HepG2 (cell line): Measurements from ENCODE around the gene FNDC3B. TPM values are rescaled to one million over a fixed set of nuclear protein-coding genes. Genes with fewer than 3 reads are reported as not detected.

Source experiments
- FUBP1 ChIP-seq: sonication (generic); formaldehyde crosslinking; IDR thresholded peaks from 2 replicates; pipeline ENCODE4 v1.5.1; 2020; ENCODE audit warnings: missing genetic modification reagents, mild to moderate bottlenecking, borderline replicate concordance
- MAX ChIP-seq: IDR thresholded peaks from 2 replicates; pipeline ENCODE4 v1.6.1; 2012; ENCODE audit warnings: inconsistent platforms
- MXD4 ChIP-seq: IDR thresholded peaks from 2 replicates; pipeline ENCODE4 v1.6.1; 2016; ENCODE audit warnings: mild to moderate bottlenecking, missing biosample characterization, missing genetic modification reagents
- MYC ChIP-seq: sonication (generic); formaldehyde crosslinking; IDR thresholded peaks from 2 replicates; pipeline ENCODE4 v1.9.0; 2021; ENCODE audit warnings: missing genetic modification reagents, borderline replicate concordance
- NONO ChIP-seq, 2 experiments: fragments of 450-650 bp in 1 of 2; sonication (generic) in 1 of 2; formaldehyde crosslinking in 1 of 2; IDR thresholded peaks in 1 of 2; conservative IDR thresholded peaks in 1 of 2; 2 replicates each; pipeline versions ENCODE4 v1.6.1 to v1.8.0; 2017 to 2022; ENCODE audit warnings: mild to moderate bottlenecking in 1 of 2, missing genetic modification reagents in 1 of 2, moderate library complexity in 1 of 2
- NRL ChIP-seq: sonication (generic); formaldehyde crosslinking; IDR thresholded peaks from 2 replicates; pipeline ENCODE4 v1.5.0; 2020; ENCODE audit warnings: missing genetic modification reagents, mild to moderate bottlenecking, moderate library complexity, borderline replicate concordance
- PATZ1 ChIP-seq: sonication (generic); formaldehyde crosslinking; IDR thresholded peaks from 2 replicates; pipeline ENCODE4 v1.4.0; 2020; ENCODE audit warnings: missing genetic modification reagents
- RBAK ChIP-seq: sonication (generic); formaldehyde crosslinking; IDR thresholded peaks from 2 replicates; pipeline ENCODE4 v1.5.1; 2020; ENCODE audit warnings: mild to moderate bottlenecking, missing genetic modification reagents
- RBM22 ChIP-seq: fragments of 200-400 bp; formaldehyde crosslinking; optimal IDR thresholded peaks from 2 replicates; pipeline ENCODE3; 2017; ENCODE audit warnings: mild to moderate bottlenecking, low read length, moderate library complexity
- SP140L ChIP-seq: sonication (generic); formaldehyde crosslinking; IDR thresholded peaks from 2 replicates; pipeline ENCODE4 v1.4.0; 2020; ENCODE audit warnings: missing genetic modification reagents, borderline replicate concordance
- SPEN ChIP-seq: sonication (generic); formaldehyde crosslinking; IDR thresholded peaks from 2 replicates; pipeline ENCODE4 v1.5.1; 2020; ENCODE audit warnings: low read depth, mild to moderate bottlenecking, missing genetic modification reagents
- SUZ12 ChIP-seq: fragments of 150-350 bp; IDR thresholded peaks from 2 replicates; pipeline ENCODE4 v1.6.1; 2014; ENCODE audit warnings: low read depth, low read length
- TBL1XR1 ChIP-seq: fragments of 150-350 bp; IDR thresholded peaks from 2 replicates; pipeline ENCODE4 v1.6.1; 2014; ENCODE audit warnings: borderline replicate concordance, low read length; ENCODE audit not compliant: partially characterized antibody
- TMF1 ChIP-seq: sonication (generic); formaldehyde crosslinking; IDR thresholded peaks from 2 replicates; pipeline ENCODE4 v1.8.1; 2022; ENCODE audit warnings: low read depth, missing genetic modification reagents
- ZNF629 ChIP-seq: sonication (generic); formaldehyde crosslinking; conservative IDR thresholded peaks from 2 replicates; pipeline ENCODE4 v1.5.0; 2020; ENCODE audit warnings: missing genetic modification reagents
- ZNF672 ChIP-seq: sonication (generic); formaldehyde crosslinking; IDR thresholded peaks from 2 replicates; pipeline ENCODE4 v1.8.1; 2022; ENCODE audit warnings: missing genetic modification reagents
- polyA plus RNA-seq, 8 experiments: library from polyadenylated mRNA; depleted of rRNA in 3 of 8; stranded (reverse) in 7 of 8; unstranded in 1 of 8; fragments of >200 nt; fragmentation: Illumina TruSeq in 4 of 8; extraction: Trizol in 4 of 8; gene quantifications; 2 replicates each; pipeline versions ENCODE4 v1.2.1 to v1.2.3, GENCODE V29; 2011 to 2016; ENCODE audit warnings: low read depth in 4 of 8, missing spikeins in 1 of 8, mixed read lengths in 1 of 8; ENCODE audit not compliant: insufficient read depth in 1 of 8
- total RNA-seq, 5 experiments: library from RNA; depleted of rRNA; stranded (reverse); fragments of >200 nt; fragmentation: Illumina TruSeq; extraction: Trizol; gene quantifications; 2 replicates each; pipeline ENCODE4 v1.2.3, GENCODE V29; 2016; ENCODE audit warnings: low read depth in 1 of 5
- TF ChIP-seq, protein P1 (sequence below): sonication (generic); formaldehyde crosslinking; IDR thresholded peaks from 2 replicates; pipeline ENCODE4 v1.4.0; 2020; ENCODE audit warnings: missing genetic modification reagents, mild to moderate bottlenecking, borderline replicate concordance
- TF ChIP-seq, protein P2 (sequence below): sonication (generic); formaldehyde crosslinking; IDR thresholded peaks from 2 replicates; pipeline ENCODE4 v1.5.0; 2020; ENCODE audit warnings: mild to moderate bottlenecking, missing genetic modification reagents

FNDC3B gene
- total and polyA plus RNA-seq, 2 of the 13 experiments (the other 11 are each of a cell fraction or from before 2014, with no cell fraction given) = 74.8 to 103 TPM

DNA sequence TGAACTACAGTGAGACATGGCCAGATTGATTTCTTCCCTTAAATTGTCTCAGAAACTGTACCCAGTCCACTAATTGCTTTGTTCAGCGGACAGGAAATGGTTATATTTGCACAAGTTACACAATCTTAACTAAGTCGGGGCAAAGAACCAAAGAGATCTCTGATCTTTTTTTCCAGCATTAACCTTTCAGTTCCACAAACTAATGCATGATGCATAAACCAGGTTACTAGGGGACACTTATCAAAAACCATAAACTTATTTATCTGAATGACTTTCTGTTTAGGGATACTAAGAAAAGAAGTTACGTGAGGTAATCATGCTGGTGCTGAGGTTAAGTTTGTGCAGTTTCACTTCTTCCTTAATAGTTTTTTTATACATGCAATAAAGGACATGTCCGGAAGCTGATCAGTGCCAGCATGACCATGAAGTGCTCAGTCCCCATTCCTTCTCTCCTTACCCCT lies 22.4 kb downstream of the FNDC3B start (continued):
- no peak for TF ChIP-seq SPEN
- no peak; the same call in 1 of the 2 replicates for TF ChIP-seq MXD4
- TF ChIP-seq ZNF672 (CRISPR knock-in tag) = no peak
- TF ChIP-seq TBL1XR1 = no peak
- TF ChIP-seq SUZ12 = no peak
- TF ChIP-seq RBM22 = peak; percentile 45
- TF ChIP-seq, protein P1, sequence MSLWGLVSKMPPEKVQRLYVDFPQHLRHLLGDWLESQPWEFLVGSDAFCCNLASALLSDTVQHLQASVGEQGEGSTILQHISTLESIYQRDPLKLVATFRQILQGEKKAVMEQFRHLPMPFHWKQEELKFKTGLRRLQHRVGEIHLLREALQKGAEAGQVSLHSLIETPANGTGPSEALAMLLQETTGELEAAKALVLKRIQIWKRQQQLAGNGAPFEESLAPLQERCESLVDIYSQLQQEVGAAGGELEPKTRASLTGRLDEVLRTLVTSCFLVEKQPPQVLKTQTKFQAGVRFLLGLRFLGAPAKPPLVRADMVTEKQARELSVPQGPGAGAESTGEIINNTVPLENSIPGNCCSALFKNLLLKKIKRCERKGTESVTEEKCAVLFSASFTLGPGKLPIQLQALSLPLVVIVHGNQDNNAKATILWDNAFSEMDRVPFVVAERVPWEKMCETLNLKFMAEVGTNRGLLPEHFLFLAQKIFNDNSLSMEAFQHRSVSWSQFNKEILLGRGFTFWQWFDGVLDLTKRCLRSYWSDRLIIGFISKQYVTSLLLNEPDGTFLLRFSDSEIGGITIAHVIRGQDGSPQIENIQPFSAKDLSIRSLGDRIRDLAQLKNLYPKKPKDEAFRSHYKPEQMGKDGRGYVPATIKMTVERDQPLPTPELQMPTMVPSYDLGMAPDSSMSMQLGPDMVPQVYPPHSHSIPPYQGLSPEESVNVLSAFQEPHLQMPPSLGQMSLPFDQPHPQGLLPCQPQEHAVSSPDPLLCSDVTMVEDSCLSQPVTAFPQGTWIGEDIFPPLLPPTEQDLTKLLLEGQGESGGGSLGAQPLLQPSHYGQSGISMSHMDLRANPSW (CRISPR knock-in tag) = no peak
- no peak for TF ChIP-seq NRL (CRISPR knock-in tag)
- no peak for TF ChIP-seq TMF1 (CRISPR knock-in tag)
- TF ChIP-seq, protein P2, sequence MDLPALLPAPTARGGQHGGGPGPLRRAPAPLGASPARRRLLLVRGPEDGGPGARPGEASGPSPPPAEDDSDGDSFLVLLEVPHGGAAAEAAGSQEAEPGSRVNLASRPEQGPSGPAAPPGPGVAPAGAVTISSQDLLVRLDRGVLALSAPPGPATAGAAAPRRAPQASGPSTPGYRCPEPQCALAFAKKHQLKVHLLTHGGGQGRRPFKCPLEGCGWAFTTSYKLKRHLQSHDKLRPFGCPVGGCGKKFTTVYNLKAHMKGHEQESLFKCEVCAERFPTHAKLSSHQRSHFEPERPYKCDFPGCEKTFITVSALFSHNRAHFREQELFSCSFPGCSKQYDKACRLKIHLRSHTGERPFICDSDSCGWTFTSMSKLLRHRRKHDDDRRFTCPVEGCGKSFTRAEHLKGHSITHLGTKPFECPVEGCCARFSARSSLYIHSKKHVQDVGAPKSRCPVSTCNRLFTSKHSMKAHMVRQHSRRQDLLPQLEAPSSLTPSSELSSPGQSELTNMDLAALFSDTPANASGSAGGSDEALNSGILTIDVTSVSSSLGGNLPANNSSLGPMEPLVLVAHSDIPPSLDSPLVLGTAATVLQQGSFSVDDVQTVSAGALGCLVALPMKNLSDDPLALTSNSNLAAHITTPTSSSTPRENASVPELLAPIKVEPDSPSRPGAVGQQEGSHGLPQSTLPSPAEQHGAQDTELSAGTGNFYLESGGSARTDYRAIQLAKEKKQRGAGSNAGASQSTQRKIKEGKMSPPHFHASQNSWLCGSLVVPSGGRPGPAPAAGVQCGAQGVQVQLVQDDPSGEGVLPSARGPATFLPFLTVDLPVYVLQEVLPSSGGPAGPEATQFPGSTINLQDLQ = no peak
- TF ChIP-seq MAX = no peak; the same call in 1 of the 2 replicates
- no peak for TF ChIP-seq NONO (IDR thresholded peaks at IDR 0.05)
- peak; percentile 50 for TF ChIP-seq NONO (CRISPR knock-in tag; conservative IDR thresholded peaks at IDR 0.05)
- peak; percentile 44; the same call in 1 of the 2 replicates for TF ChIP-seq PATZ1 (CRISPR knock-in tag)
- no peak for TF ChIP-seq MYC (CRISPR knock-in tag)
- TF ChIP-seq SP140L (CRISPR knock-in tag) = peak; percentile 80; the same call in 1 of the 2 replicates
- TF ChIP-seq ZNF629 (CRISPR knock-in tag) = no peak
- no peak for TF ChIP-seq FUBP1 (CRISPR knock-in tag)
- TF ChIP-seq RBAK (CRISPR knock-in tag) = no peak; the same call in 1 of the 2 replicates
